ENCODE data around the gene CEP63. TPM values are rescaled to one million over a fixed set of nuclear protein-coding genes. Genes with fewer than 3 reads are reported as not detected.

The CEP63 gene
- total RNA-seq, 1 donor from 2014 or later, result 24.6 TPM

GRCh38 chr3:134527538-134528186, 41.8 kb downstream of the CEP63 start:
- DNase-seq, result no peak
- Mint-ChIP-seq H3K4me3 (no peak overlapping the region), H3K9me3 (peaks cover 25% of the 10 kb centered on the region), H3K27me3 (no peaks in the 10 kb centered on the region), H3K36me3 (ENCODE audit: low read depth) (peaks cover 49% of the 10 kb centered on the region), H3K27ac (no peak overlapping the region), H3K4me1 (peaks cover 2% of the 10 kb centered on the region)
- ChIA-PET POLR2A (no interaction called here), CTCF (no interaction called here)
- intact Hi-C loops (cut with micrococcal nuclease), result no loop called here
- no peak for ATAC-seq (ENCODE audit: low read depth)
- TF ChIP-seq, protein P1, sequence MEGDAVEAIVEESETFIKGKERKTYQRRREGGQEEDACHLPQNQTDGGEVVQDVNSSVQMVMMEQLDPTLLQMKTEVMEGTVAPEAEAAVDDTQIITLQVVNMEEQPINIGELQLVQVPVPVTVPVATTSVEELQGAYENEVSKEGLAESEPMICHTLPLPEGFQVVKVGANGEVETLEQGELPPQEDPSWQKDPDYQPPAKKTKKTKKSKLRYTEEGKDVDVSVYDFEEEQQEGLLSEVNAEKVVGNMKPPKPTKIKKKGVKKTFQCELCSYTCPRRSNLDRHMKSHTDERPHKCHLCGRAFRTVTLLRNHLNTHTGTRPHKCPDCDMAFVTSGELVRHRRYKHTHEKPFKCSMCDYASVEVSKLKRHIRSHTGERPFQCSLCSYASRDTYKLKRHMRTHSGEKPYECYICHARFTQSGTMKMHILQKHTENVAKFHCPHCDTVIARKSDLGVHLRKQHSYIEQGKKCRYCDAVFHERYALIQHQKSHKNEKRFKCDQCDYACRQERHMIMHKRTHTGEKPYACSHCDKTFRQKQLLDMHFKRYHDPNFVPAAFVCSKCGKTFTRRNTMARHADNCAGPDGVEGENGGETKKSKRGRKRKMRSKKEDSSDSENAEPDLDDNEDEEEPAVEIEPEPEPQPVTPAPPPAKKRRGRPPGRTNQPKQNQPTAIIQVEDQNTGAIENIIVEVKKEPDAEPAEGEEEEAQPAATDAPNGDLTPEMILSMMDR (IDR thresholded peaks at IDR 0.05), result no peak

GRCh38 chr3:134533493-134533892, 47.6 kb downstream of the CEP63 start:
- POLR2A ChIA-PET, result no interaction called here
- H3K4me3 Mint-ChIP-seq, result no peak overlapping the region
- H3K27me3 Mint-ChIP-seq, result no peaks in the 10 kb centered on the region
- CTCF ChIA-PET, result no interaction called here
- H3K4me1 Mint-ChIP-seq, result no peaks in the 10 kb centered on the region
- H3K9me3 Mint-ChIP-seq, result no peaks in the 10 kb centered on the region
- peaks cover 35% of the 10 kb centered on the region for H3K36me3 Mint-ChIP-seq (ENCODE audit: low read depth)
- intact Hi-C loops (cut with micrococcal nuclease), result no loop called here
- DNase-seq (no peak), ATAC-seq (ENCODE audit: low read depth) (no peak)
- TF ChIP-seq, protein P1 (IDR thresholded peaks at IDR 0.05), result no peak
- no peak overlapping the region for H3K27ac Mint-ChIP-seq

DNA sequence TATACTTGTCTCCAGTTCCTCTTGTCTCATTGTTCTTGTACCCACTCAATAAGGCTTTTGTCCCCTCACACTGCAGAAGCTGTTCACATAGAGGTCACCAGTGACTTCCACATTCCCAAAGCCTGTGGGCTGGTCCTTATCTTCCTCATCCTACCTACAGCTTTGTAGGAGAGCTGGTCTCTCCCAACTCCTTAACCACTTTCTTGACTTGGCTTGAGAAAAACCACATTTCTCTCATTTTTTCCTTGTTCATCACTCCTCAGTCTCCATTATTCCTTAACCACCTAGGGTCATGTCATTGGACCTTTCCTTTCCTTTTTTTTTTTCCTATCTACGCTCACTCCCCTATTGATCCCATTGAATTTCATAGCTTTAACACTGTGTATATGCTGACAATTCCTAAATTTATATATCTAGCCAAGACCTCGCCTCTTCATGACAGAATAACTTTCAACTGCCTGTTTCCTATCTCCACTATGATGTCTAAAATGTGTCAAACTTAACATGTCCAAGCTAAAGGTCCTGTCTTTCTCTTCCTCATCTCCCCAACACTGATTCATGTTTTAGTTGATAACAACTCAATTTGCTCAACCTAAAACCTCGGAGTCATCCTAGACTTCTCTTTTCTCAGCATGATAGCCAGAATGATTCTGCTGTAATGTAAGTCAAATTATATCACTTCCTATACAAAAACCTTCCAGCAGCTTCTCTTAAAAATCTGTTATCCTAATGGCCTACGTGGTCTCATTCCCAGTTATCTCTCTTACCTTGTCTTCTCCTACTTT, 49.5 kb downstream of the CEP63 start:
- ATAC-seq (ENCODE audit: low read depth) (no peak), DNase-seq (no peak)
- TF ChIP-seq, protein P1 (IDR thresholded peaks at IDR 0.05), result no peak
- no peaks in the 10 kb centered on the region for H3K9me3 Mint-ChIP-seq
- peaks cover 43% of the 10 kb centered on the region for H3K36me3 Mint-ChIP-seq (ENCODE audit: low read depth)
- H3K4me1 Mint-ChIP-seq, result no peaks in the 10 kb centered on the region
- H3K27ac Mint-ChIP-seq, result no peak overlapping the region
- ChIA-PET POLR2A (no interaction called here), CTCF (no interaction called here)
- no peaks in the 10 kb centered on the region for H3K27me3 Mint-ChIP-seq
- intact Hi-C loops (cut with micrococcal nuclease), result no loop called here
- H3K4me3 Mint-ChIP-seq, result no peak overlapping the region

DNA sequence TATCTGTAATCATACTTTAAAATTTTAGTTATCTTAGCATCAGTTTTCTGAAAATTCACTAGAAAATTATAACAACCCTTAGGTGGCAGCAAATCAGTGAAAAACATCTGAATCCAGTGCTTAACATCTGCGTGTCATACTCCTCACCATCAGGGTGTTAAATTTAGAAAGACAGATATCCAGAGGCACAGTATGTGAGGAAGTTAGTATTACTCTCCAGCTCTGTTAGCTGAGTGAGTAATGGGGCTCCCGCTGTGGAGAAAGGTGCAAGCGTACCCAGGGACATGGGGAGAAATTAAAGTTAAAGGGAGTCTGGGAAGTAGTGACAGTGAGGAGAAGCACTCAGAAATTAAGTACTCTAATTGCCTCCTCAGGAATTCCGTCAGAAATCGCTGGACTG, 50.9 kb downstream of the CEP63 start:
- ChIA-PET POLR2A (no interaction called here), CTCF (no interaction called here)
- TF ChIP-seq, protein P1 (IDR thresholded peaks at IDR 0.05), result no peak
- no peaks in the 10 kb centered on the region for H3K27me3 Mint-ChIP-seq
- H3K9me3 Mint-ChIP-seq, result no peaks in the 10 kb centered on the region
- DNase-seq (no peak), ATAC-seq (ENCODE audit: low read depth) (no peak)
- no peak overlapping the region for H3K4me3 Mint-ChIP-seq
- no peak overlapping the region for H3K27ac Mint-ChIP-seq
- H3K36me3 Mint-ChIP-seq (ENCODE audit: low read depth), result peaks cover 43% of the 10 kb centered on the region
- H3K4me1 Mint-ChIP-seq, result no peaks in the 10 kb centered on the region
- intact Hi-C loops (cut with micrococcal nuclease), result no loop called here

- Mint-ChIP-seq H3K27ac (no peak overlapping the region), H3K36me3 (ENCODE audit: low read depth) (peaks cover 46% of the 10 kb centered on the region), H3K4me1 (no peaks in the 10 kb centered on the region), H3K27me3 (no peaks in the 10 kb centered on the region), H3K9me3 (no peaks in the 10 kb centered on the region), H3K4me3 (no peak overlapping the region)
- intact Hi-C loops (cut with micrococcal nuclease), result no loop called here
- ChIA-PET POLR2A (no interaction called here), CTCF (no interaction called here)
- no peak for ATAC-seq (ENCODE audit: low read depth)
- DNase-seq, result no peak
- TF ChIP-seq, protein P1 (IDR thresholded peaks at IDR 0.05), result no peak
Observed at GRCh38 chr3:134542287-134542958, 56.6 kb downstream of the CEP63 start.

All from activated B cell treated with CpG ODN at 0.5 μM for 24 hours (primary cell).